Measurements from ENCODE around the gene FGGY. TPM values are rescaled to one million over a fixed set of nuclear protein-coding genes. Genes with fewer than 3 reads are reported as not detected.
"Not testable (repeated sequence)": the region's sequence is repeated elsewhere in the genome, so short reads cannot be mapped to it uniquely, and the experiment has no call there.

FGGY gene
- total and polyA plus RNA-seq, 2 donors: 15.6 to 25.3 TPM

GRCh38 chr1:59462942-59463341 lies 166.0 kb downstream of the FGGY start:
- not testable (repeated sequence) for H3K27me3 ChIP-seq (ENCODE audit: control insufficient read depth in 2 of 2, insufficient read depth in 1 of 2, low read length in 1 of 2); H3K4me1 ChIP-seq (ENCODE audit: control insufficient read depth in 2 of 2, insufficient read depth in 2 of 2, low read length in 2 of 2); H3K9me3 ChIP-seq (ENCODE audit: control insufficient read depth in 2 of 2, insufficient read depth in 1 of 2, low read length in 1 of 2); DNase-seq (ENCODE audit: low read depth in 6 of 9, low spot score in 9 of 9); H3K27ac ChIP-seq (ENCODE audit: low read depth in 1 of 2, low read length in 1 of 2); H3K4me3 ChIP-seq (ENCODE audit: low read length in 2 of 2); H3K36me3 ChIP-seq (ENCODE audit: control insufficient read depth in 2 of 2, insufficient read depth in 2 of 2, low read length in 1 of 2)
- 99% methylated on average over 2 of the region's 2 CpGs for WGBS

GRCh38 chr1:59465478-59465877 lies 168.6 kb downstream of the FGGY start:
- H3K27ac ChIP-seq (ENCODE audit: low read depth in 1 of 2, low read length in 1 of 2); H3K4me3 ChIP-seq (ENCODE audit: low read length in 2 of 2); H3K36me3 ChIP-seq (ENCODE audit: control insufficient read depth in 2 of 2, insufficient read depth in 2 of 2, low read length in 1 of 2); H3K4me1 ChIP-seq (ENCODE audit: control insufficient read depth in 2 of 2, insufficient read depth in 2 of 2, low read length in 2 of 2); H3K27me3 ChIP-seq (ENCODE audit: control insufficient read depth in 2 of 2, insufficient read depth in 1 of 2, low read length in 1 of 2); H3K9me3 ChIP-seq (ENCODE audit: control insufficient read depth in 2 of 2, insufficient read depth in 1 of 2, low read length in 1 of 2); DNase-seq (ENCODE audit: low read depth in 6 of 9, low spot score in 9 of 9): not testable (repeated sequence)

GRCh38 chr1:59468828-59469428 lies 172.0 kb downstream of the FGGY start:
- no peak for DNase-seq (ENCODE audit: low read depth in 6 of 9, low spot score in 9 of 9)
- Histone ChIP-seq H3K36me3 (ENCODE audit: control insufficient read depth in 2 of 2, insufficient read depth in 2 of 2, low read length in 1 of 2) (no peaks in the 10 kb centered on the region), H3K27me3 (ENCODE audit: control insufficient read depth in 2 of 2, insufficient read depth in 1 of 2, low read length in 1 of 2) (no peaks in the 10 kb centered on the region), H3K4me3 (ENCODE audit: low read length in 2 of 2) (no peak overlapping the region), H3K9me3 (ENCODE audit: control insufficient read depth in 2 of 2, insufficient read depth in 1 of 2, low read length in 1 of 2) (peaks cover 0 to 9% of the 10 kb centered on the region in 2 donors), H3K4me1 (ENCODE audit: control insufficient read depth in 2 of 2, insufficient read depth in 2 of 2, low read length in 2 of 2) (no peaks in the 10 kb centered on the region), H3K27ac (ENCODE audit: low read depth in 1 of 2, low read length in 1 of 2) (no peak overlapping the region)
- 100% methylated on average over 1 of the region's 1 CpG for WGBS

GRCh38 chr1:59471991-59472570 lies 175.2 kb downstream of the FGGY start:
- not testable (repeated sequence) for H3K27ac ChIP-seq (ENCODE audit: low read depth in 1 of 2, low read length in 1 of 2); H3K4me3 ChIP-seq (ENCODE audit: low read length in 2 of 2); DNase-seq (ENCODE audit: low read depth in 6 of 9, low spot score in 9 of 9); H3K27me3 ChIP-seq (ENCODE audit: control insufficient read depth in 2 of 2, insufficient read depth in 1 of 2, low read length in 1 of 2); H3K36me3 ChIP-seq (ENCODE audit: control insufficient read depth in 2 of 2, insufficient read depth in 2 of 2, low read length in 1 of 2); H3K9me3 ChIP-seq (ENCODE audit: control insufficient read depth in 2 of 2, insufficient read depth in 1 of 2, low read length in 1 of 2); H3K4me1 ChIP-seq (ENCODE audit: control insufficient read depth in 2 of 2, insufficient read depth in 2 of 2, low read length in 2 of 2)
- WGBS: 94% methylated on average over 43 of the region's 43 CpGs

- H3K9me3 ChIP-seq (ENCODE audit: control insufficient read depth in 2 of 2, insufficient read depth in 1 of 2, low read length in 1 of 2): peaks cover 0 to 9% of the 10 kb centered on the region in 2 donors
- no peaks in the 10 kb centered on the region for H3K4me1 ChIP-seq (ENCODE audit: control insufficient read depth in 2 of 2, insufficient read depth in 2 of 2, low read length in 2 of 2)
- H3K27me3 ChIP-seq (ENCODE audit: control insufficient read depth in 2 of 2, insufficient read depth in 1 of 2, low read length in 1 of 2): no peaks in the 10 kb centered on the region
- no peak overlapping the region for H3K27ac ChIP-seq (ENCODE audit: low read depth in 1 of 2, low read length in 1 of 2)
- no peak overlapping the region for H3K4me3 ChIP-seq (ENCODE audit: low read length in 2 of 2)
- no peaks in the 10 kb centered on the region for H3K36me3 ChIP-seq (ENCODE audit: control insufficient read depth in 2 of 2, insufficient read depth in 2 of 2, low read length in 1 of 2)
- no peak for DNase-seq (ENCODE audit: low read depth in 6 of 9, low spot score in 9 of 9)
- WGBS: 97% methylated on average over 3 of the region's 3 CpGs
Observed at GRCh38 chr1:59473831-59474230, 176.9 kb downstream of the FGGY start.

GRCh38 chr1:59474496-59474895 lies 177.6 kb downstream of the FGGY start:
- no peak for DNase-seq (ENCODE audit: low read depth in 6 of 9, low spot score in 9 of 9)
- H3K4me1 ChIP-seq (ENCODE audit: control insufficient read depth in 2 of 2, insufficient read depth in 2 of 2, low read length in 2 of 2): no peaks in the 10 kb centered on the region
- H3K27ac ChIP-seq (ENCODE audit: low read depth in 1 of 2, low read length in 1 of 2): no peak overlapping the region
- no peaks in the 10 kb centered on the region for H3K36me3 ChIP-seq (ENCODE audit: control insufficient read depth in 2 of 2, insufficient read depth in 2 of 2, low read length in 1 of 2)
- no peak overlapping the region for H3K4me3 ChIP-seq (ENCODE audit: low read length in 2 of 2)
- H3K27me3 ChIP-seq (ENCODE audit: control insufficient read depth in 2 of 2, insufficient read depth in 1 of 2, low read length in 1 of 2): no peaks in the 10 kb centered on the region
- H3K9me3 ChIP-seq (ENCODE audit: control insufficient read depth in 2 of 2, insufficient read depth in 1 of 2, low read length in 1 of 2): peaks cover 0 to 9% of the 10 kb centered on the region in 2 donors
- 96% methylated on average over 2 of the region's 2 CpGs for WGBS

- H3K27ac ChIP-seq (ENCODE audit: low read depth in 1 of 2, low read length in 1 of 2): no peak overlapping the region
- DNase-seq (ENCODE audit: low read depth in 6 of 9, low spot score in 9 of 9): no peak
- no peak overlapping the region for H3K4me3 ChIP-seq (ENCODE audit: low read length in 2 of 2)
- H3K9me3 ChIP-seq (ENCODE audit: control insufficient read depth in 2 of 2, insufficient read depth in 1 of 2, low read length in 1 of 2): peaks cover 0 to 9% of the 10 kb centered on the region in 2 donors
- no peaks in the 10 kb centered on the region for H3K36me3 ChIP-seq (ENCODE audit: control insufficient read depth in 2 of 2, insufficient read depth in 2 of 2, low read length in 1 of 2)
- 97% methylated on average over 4 of the region's 4 CpGs for WGBS
- H3K27me3 ChIP-seq (ENCODE audit: control insufficient read depth in 2 of 2, insufficient read depth in 1 of 2, low read length in 1 of 2): no peaks in the 10 kb centered on the region
- no peaks in the 10 kb centered on the region for H3K4me1 ChIP-seq (ENCODE audit: control insufficient read depth in 2 of 2, insufficient read depth in 2 of 2, low read length in 2 of 2)
Observed at GRCh38 chr1:59475737-59476136, 178.8 kb downstream of the FGGY start.

- no peaks in the 10 kb centered on the region for H3K27me3 ChIP-seq (ENCODE audit: control insufficient read depth in 2 of 2, insufficient read depth in 1 of 2, low read length in 1 of 2)
- H3K4me3 ChIP-seq (ENCODE audit: low read length in 2 of 2): no peak overlapping the region
- DNase-seq (ENCODE audit: low read depth in 6 of 9, low spot score in 9 of 9): no peak
- H3K36me3 ChIP-seq (ENCODE audit: control insufficient read depth in 2 of 2, insufficient read depth in 2 of 2, low read length in 1 of 2): no peaks in the 10 kb centered on the region
- H3K27ac ChIP-seq (ENCODE audit: low read depth in 1 of 2, low read length in 1 of 2): no peak overlapping the region
- H3K4me1 ChIP-seq (ENCODE audit: control insufficient read depth in 2 of 2, insufficient read depth in 2 of 2, low read length in 2 of 2): no peaks in the 10 kb centered on the region
- no peaks in the 10 kb centered on the region for H3K9me3 ChIP-seq (ENCODE audit: control insufficient read depth in 2 of 2, insufficient read depth in 1 of 2, low read length in 1 of 2)
- WGBS: 64% methylated on average over 6 of the region's 6 CpGs
Observed at GRCh38 chr1:59477286-59477685, 180.4 kb downstream of the FGGY start.

- Histone ChIP-seq H3K27me3 (ENCODE audit: control insufficient read depth in 2 of 2, insufficient read depth in 1 of 2, low read length in 1 of 2) (no peaks in the 10 kb centered on the region), H3K36me3 (ENCODE audit: control insufficient read depth in 2 of 2, insufficient read depth in 2 of 2, low read length in 1 of 2) (no peaks in the 10 kb centered on the region), H3K9me3 (ENCODE audit: control insufficient read depth in 2 of 2, insufficient read depth in 1 of 2, low read length in 1 of 2) (no peaks in the 10 kb centered on the region), H3K4me1 (ENCODE audit: control insufficient read depth in 2 of 2, insufficient read depth in 2 of 2, low read length in 2 of 2) (no peaks in the 10 kb centered on the region), H3K4me3 (ENCODE audit: low read length in 2 of 2) (no peak overlapping the region), H3K27ac (ENCODE audit: low read depth in 1 of 2, low read length in 1 of 2) (no peak overlapping the region)
- 93% methylated on average over 4 of the region's 4 CpGs for WGBS
- DNase-seq (ENCODE audit: low read depth in 6 of 9, low spot score in 9 of 9): no peak
Observed at GRCh38 chr1:59477867-59478266, 181.0 kb downstream of the FGGY start.
